ENCODE data around the gene OPA1.
"Not testable (repeated sequence)": the region's sequence is repeated elsewhere in the genome, so short reads cannot be mapped to it uniquely, and the experiment has no call there.

The OPA1 gene

DNA sequence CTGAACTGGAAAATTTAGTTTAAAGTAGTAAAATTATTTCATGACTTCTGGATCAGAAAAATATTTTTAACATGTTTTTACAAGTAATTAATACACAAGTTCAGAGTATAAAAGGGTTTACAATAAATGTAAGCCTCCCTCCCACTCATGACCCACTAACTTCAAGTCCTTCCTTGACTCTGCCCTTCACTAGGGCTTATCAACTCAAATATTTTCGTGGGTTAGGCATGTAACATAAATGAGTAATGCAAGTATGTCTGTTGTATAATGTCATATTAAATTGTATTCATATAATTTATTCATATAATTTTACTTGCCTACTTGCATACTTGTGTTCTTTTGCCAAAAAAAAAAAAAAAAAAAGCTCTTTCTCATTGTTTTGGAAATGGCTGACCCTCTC lies 3.4 kb upstream of the OPA1 start:
- DNase-seq = no peak

DNA sequence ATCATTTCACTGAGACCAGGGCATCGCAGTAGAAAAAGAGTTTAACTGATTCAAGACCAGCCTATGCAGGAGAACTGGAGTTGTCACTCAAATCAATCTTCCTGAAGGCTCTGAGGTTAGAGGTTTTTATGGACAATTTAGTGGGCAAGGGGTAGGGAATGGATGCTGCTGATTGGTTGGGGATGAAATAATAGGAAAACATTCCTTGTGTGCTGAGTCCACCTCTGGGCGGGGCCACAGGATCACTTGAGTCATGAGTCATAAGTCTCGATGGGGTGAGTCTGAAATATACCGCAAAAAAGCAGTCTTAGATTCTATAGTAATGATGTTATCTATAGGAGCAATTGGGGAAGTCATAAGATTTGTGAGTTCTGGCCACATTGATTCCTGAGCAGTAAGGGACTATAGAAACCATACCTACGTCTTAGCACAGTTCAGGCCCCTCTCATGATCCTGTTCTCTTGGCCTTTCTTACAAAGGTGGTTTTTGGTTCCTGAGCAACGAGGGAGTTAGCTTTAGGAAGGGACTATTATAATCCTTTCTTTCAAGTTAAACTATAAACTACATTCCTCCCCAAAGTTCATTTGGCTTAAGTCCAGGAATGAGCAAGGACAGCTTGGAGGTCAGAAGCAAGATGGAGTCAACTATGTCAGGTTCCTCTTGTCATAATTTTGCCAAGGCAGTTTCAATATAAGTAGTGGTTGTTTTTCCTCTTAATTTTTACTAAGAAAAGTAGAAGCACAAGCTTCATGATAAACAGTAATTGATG lies 2.7 kb upstream of the OPA1 start:
- DNase-seq = no peak

GRCh38 chr3:193593668-193594030 lies 641 bp downstream of the OPA1 start:
- DNase-seq = no peak

- DNase-seq = no peak
These were observed 2.1 kb downstream of the OPA1 start for GRCh38 chr3:193594946-193595689.

- DNase-seq = no peak
These were observed 3.0 kb downstream of the OPA1 start for GRCh38 chr3:193595939-193596487.

DNA sequence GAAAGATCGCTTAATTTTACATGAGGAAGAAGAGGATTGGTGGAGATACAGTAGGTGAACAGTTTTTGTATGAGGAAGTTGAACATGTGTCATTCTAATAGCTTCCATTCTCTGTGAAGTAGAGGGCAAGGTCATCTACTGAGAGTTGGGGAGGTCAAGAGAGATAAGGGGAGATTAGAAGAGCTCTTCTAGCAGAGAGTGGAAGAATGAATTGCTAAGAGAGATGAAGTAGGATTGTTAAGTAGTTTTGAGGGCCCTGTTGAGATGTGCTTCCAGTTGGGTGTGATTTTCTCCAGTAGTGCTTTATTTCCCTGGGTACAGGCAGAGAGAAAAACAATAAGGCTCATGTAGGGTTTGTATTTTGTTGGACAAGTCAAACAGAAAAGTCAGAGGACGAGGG lies 5.2 kb downstream of the OPA1 start:
- no peak for DNase-seq

DNA sequence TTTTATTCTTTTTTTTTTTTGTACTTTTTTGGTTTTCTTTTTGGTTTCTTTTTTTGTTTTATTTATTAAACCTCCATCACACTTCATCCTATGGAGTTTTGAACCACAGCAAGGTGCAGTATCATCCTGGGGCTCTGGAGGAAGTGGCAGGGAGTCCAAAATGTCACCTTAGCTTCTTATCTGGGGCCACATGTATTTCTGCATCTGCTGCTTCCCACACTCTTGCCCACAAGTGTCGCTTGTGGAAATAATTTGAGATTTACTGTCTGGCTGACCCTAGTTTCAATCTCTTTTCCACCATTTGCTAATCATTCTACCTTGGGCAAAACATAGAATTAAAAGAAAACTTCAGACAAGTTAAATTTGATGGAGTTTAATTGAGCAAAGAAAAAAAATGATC lies 6.4 kb downstream of the OPA1 start:
- DNase-seq = no peak

GRCh38 chr3:193605876-193606275 lies 12.9 kb downstream of the OPA1 start:
- DNase-seq = no peak

GRCh38 chr3:193606892-193607291 lies 13.9 kb downstream of the OPA1 start:
- not testable (repeated sequence) for DNase-seq

- DNase-seq = not testable (repeated sequence)
These were observed 17.5 kb downstream of the OPA1 start for GRCh38 chr3:193610516-193610915.

- DNase-seq = no peak
These were observed 21.4 kb downstream of the OPA1 start for GRCh38 chr3:193614430-193614829.

- no peak for DNase-seq
These were observed 24.6 kb downstream of the OPA1 start for GRCh38 chr3:193617628-193618027.

GRCh38 chr3:193620057-193620456 lies 27.0 kb downstream of the OPA1 start:
- no peak for DNase-seq

- no peak for DNase-seq
These were observed 27.6 kb downstream of the OPA1 start for GRCh38 chr3:193620650-193621049.

- DNase-seq = no peak
These were observed 28.1 kb downstream of the OPA1 start for GRCh38 chr3:193621127-193621526.

GRCh38 chr3:193630005-193630404 lies 37.0 kb downstream of the OPA1 start:
- DNase-seq = no peak

DNA sequence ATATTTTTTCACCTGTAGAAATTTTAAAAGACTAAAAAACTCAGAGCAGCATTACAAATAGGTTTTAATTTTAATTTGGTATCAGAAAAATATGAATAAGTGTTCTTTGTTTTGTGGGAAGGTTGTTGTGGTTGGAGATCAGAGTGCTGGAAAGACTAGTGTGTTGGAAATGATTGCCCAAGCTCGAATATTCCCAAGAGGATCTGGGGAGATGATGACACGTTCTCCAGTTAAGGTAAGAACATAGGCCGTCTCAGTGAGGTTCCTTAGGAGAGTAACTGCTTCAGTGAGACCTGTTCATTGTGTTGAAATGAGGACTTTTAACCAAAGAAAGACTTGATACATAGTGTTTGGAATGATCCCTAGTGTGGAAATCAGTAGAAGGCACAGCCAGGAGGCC lies 44.8 kb downstream of the OPA1 start:
- no peak for DNase-seq

DNA sequence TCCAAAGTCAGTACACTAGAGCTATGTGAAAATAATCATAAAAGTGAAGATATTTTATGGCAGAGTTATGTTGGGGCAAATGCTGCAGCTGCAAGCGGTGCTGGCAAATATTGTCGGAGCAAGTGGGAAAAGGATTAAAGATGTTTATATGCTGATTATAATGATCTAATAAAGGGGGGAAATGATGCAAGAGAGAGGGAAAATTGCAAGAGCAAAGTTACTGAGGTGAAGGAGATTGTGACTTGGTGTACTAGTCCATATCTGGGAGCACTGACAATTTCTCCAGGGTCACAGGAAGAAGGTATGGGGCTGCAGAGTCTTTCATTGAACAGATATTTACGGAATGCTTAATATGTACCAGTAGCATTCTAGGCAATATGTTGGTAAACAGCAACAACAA lies 45.8 kb downstream of the OPA1 start:
- DNase-seq = no peak

DNA sequence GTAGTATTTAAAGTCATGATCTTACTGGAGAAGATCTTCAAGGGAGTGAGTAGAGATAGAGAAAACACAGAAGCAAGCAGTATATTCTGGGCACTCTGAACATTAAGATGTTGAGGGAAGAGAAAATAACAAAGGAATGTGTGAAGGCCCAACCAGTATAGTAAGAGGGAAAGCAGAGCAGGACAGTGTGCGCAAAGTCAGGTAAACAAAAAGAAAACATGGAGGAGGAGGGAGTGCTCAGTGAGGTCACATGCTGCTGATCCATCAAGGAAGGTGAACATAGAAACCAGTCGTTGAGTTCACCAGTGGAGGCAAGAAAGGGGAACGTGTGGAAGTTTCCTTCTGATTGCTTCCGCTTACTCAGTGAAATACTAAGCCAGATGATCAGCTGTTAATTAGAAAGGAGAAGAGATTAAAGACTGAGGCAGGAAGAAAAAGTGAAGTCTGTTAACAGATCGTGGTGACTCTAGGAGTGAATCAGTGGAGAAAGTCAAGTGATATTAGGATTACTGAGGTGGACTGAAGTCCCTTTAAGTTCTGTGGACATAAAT lies 47.2 kb downstream of the OPA1 start:
- no peak for DNase-seq

GRCh38 chr3:193640728-193641439 lies 47.9 kb downstream of the OPA1 start:
- no peak for DNase-seq

GRCh38 chr3:193641440-193641775 lies 48.4 kb downstream of the OPA1 start:
- no peak for DNase-seq

DNA sequence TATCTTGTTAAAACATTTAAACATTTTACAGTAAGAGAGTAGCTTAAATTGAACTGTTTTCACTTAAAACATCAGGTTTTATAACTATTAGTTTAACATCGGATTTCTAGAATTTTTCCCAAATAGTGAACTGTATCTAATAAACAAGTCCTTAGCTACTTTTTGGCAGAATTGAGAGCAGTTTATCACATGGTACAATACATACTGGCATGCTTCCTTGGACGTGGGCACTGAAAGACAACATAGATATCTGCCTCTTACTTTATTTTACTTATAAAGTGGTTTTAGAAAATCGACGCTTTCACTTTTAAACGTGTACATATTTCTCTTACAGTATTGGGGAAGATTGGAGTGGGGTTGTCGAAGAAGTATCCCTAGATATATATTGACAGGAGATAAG lies 52.8 kb downstream of the OPA1 start:
- DNase-seq = no peak

DNA sequence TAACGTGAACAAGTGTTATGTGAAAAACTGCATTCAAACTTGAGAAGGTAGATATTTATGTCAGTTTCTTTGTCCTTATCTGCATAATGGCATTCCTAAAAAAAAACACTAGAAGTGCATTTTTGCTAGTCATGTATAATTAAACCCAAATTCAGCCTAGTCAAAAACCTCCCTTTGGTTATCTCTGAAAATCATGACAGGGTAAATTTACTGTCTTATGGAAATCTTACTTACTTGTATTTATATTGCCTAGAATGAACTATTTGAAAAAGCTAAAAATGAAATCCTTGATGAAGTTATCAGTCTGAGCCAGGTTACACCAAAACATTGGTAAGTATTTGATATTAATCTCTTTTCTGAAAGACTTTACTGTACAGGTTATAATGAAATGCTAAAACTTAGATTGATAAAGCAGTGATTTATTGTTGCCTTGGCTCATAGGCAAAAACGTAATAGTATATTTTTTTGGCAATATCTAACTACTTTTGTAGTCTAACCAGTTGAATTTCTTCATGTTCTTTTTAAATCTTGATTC lies 55.6 kb downstream of the OPA1 start:
- no peak for DNase-seq
